Measurements from ENCODE around the gene MBP.

DNA sequence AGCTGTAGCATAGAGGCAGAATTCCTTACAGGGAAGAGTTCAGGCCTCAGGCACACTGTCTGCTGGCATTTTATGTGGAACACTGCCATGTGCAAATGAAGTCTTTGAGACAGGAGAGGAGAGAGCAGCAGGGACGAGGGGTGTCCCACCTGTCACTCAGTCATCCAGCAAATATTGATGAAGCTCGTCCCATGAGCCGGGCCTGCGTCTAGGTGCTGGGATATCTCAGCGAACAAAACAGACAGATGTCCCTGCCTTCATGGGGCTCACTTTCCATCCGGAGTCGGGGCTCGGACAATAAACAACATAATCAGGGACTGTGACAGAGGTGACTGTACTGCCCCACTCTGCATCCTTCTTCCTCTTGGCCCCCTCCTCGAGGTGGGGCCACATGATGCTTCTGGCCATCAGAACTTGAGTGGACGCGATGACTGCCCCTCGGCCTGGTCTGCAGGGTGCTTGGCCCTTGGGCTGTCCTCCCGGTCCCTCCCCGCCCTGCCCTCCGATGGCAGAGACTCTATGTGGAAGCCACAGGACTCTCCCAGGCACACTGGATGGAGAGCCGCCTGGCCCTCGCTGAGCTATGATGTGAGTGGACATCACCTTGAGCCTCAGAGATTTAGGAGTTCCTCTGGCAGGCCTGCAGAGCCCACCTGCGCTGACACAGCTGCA, 78.8 kb downstream of the MBP start:
- TF ChIP-seq POLR2A (IDR thresholded peaks at IDR 0.05; ENCODE audit: low read depth, low read length) (no peak), POLR2AphosphoS5 (IDR thresholded peaks at IDR 0.05; ENCODE audit: low read depth, low read length) (no peak), TAF1 (IDR thresholded peaks at IDR 0.05; ENCODE audit: borderline replicate concordance, low read depth, low read length) (no peak)

Measured in GM12892 (cell line).